Suprapubic skin (tissue), 4 donors: ENCODE data around the gene AEBP1.

Experiments used
- CTCF ChIP-seq, 2 donors: fragments of 200-600 bp in 1 of 2; fragments of 450-650 bp in 1 of 2; sonication (generic) in 1 of 2; IDR thresholded peaks; one replicate each; pipeline ENCODE4 v1.5.1; 2016 to 2019; ENCODE audit warnings: antibody characterized with exemption in 2 of 2, mild to moderate bottlenecking in 1 of 2, moderate library complexity in 1 of 2
- EP300 ChIP-seq: sonication (generic); formaldehyde crosslinking; IDR thresholded peaks from one replicate; pipeline ENCODE4 v1.6.1; 2017; ENCODE audit warnings: antibody characterized with exemption
- POLR2AphosphoS5 ChIP-seq, 3 donors: sonication (generic); formaldehyde crosslinking; IDR thresholded peaks; one replicate each; pipeline ENCODE4 v1.6.1; 2017; ENCODE audit warnings: antibody characterized with exemption in 3 of 3

GRCh38 chr7:44163591-44163990 lies 59.4 kb downstream of the AEBP1 start:
- TF ChIP-seq CTCF (IDR thresholded peaks at IDR 0.05) (no peak), POLR2AphosphoS5 (IDR thresholded peaks at IDR 0.05) (no peak), EP300 (no peak)
